A204.1 (cell line): ENCODE measurements around the gene OLFM3.

Experiments
- FAIRE-seq: peaks from 2 replicates; lab custom pipeline; 2012; peaks lifted over from hg19 to GRCh38; lab: Jason Lieb, UNC

Gene OLFM3

DNA sequence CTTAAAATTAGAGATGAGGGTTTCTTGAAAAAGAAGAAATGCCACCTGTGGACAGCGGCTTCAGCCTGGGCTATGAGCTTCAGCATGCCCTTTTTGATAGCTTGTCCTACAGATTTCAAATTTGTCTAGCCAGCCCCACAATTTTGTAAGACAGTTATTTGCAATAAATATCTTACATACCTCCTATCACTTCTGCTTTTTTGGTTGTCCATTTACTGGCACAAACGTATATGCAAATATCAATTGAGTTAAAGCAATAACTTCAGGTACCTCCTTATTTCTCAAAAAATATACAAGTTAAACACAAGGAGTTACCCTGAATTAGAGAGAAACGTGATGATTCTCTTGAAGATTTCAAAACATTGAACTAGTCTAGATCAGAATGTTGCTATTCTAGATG is 53.5 kb downstream of the OLFM3 start:
- no peak for FAIRE-seq

DNA sequence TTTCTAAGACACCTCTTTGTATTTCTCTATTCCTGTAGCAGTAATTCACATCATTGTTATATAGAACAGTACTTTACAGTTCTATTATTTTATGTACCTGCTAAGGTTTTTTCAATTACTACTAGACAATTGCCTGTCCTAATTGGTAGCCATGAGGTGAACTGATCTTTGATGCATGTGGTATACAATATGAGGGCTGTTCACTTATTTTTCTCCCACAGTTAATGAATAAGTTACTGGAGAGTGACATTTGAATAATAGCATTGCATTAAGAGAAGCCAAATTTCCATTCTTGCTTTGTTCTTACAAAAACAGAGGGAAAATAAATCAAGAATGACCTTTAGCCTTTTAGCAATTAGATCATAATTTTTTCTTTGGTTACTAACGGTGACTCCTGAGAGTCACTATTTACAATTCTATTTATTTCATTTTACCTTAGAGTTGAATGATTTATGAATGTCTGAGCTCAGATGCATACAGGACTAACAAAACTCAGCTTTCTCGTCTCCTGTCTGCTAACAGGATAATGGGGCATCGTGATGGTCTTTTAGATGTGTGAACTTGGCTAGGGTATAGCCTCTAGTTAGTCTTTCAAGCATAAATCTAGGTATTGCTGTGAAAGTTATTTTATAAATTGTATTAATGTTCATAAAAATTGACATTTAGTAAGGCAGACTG is 54.1 kb downstream of the OLFM3 start:
- no peak for FAIRE-seq

DNA sequence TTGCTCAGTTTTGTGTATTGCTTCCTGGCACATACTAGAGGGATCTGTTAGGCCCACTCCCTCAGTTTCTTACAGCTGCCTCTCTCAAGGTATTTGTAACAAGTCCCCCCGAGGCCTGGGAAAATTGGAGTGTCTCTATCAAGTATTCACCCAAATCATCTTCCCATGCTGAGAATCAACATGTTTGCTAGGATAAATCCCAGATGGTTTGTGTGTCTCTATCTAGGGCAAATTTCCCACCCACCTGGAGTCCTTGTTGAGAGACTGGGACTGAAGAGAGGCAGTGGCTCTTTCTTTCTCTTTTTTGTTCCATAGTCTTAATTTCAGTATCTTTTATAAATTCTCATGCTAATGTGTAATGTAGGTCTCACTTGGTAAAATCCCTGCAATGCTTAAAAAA is 58.0 kb downstream of the OLFM3 start:
- FAIRE-seq, result no peak

DNA sequence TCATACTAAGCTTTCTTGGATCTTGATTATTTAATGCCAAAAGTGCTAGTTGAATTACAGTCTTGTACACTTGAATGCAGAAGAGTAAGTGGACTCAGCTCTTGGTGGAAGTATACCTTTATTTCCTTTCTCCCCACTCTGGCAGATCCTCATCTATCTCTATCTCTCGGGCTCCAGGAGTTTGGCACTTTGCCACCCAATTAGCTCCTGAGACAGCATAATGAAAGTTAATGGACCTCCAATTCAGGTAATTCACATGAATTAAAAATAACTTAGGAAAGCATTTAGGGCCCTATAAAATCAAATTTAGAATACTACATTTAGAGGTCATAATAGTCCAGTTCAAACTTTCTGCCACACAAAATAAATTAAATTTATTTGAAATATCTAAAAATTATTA is 67.4 kb downstream of the OLFM3 start:
- FAIRE-seq, result no peak

DNA sequence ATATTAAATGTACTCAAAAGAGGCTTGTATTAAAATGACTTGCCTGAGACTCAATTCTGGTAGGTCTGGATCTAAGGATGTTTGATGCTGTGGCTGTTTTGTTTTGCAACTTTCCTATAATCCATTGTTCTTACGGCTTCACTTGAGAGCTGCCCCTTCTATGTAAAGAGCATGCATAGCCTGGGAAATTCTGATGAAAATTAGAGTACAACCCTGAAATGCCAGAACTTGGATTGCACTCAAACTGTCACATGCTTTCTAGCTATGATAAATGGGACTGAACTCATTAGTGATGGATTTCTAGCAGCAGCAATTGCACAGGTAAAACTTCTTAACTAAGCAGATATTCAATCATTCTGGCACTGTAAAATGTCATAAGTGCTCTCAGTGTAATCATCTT is 67.9 kb downstream of the OLFM3 start:
- no peak for FAIRE-seq

DNA sequence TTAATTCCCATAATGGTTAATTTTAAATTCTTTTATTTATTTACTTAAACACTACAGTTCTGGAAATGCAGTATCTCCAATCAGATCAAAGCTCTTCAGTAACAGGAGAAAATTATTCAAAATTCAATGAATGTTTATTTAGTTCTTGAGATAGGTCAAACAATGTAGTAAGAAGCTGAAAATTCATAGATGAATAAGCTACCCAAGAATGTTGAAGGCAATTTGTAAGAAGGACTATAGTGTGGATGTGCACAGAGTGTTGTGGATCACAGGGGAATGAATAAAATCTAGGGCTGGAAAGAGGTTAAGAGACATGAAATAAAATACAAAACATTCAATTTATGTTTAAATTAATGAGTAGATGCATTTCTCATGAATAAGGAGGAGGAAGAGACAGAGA is 72.0 kb downstream of the OLFM3 start:
- FAIRE-seq, result no peak

DNA sequence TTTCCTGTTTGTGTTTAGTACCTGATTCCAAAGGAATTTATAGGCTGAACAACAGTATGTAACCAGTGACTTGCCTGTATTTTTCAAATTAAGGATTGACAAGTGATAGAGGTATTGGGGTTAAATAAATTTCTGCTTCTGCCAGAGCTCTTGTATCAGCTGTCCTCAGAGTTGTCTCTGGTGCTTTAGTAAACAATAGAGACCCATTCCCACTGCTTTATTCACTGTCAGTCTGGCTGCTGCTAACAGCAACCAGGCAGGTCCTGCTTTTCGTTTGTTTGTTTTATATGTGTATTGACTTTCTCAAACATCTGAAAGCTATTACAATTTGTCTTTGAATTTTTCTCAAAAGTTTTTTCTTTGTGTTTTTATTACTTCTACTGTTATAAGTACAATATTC is 76.1 kb downstream of the OLFM3 start:
- FAIRE-seq, result no peak

DNA sequence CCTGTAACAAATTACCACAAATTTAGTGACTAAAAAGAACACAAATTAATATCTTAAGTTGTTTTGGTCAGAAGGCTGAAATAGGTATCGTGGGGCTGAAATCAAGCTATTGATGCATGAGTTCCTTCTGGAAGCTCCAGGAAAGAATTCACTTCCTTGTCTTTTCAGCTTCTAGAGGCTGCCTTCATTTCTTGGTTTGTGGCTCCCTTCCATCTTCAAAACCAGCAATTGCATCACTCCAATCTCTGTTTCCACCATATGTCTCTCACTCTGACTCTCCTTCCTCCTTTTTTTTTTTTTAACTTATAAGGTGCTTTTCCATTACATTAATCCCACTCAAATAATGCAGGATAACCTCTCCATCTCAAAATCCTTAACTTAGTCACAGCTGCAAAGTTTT is 78.4 kb downstream of the OLFM3 start:
- no peak for FAIRE-seq

DNA sequence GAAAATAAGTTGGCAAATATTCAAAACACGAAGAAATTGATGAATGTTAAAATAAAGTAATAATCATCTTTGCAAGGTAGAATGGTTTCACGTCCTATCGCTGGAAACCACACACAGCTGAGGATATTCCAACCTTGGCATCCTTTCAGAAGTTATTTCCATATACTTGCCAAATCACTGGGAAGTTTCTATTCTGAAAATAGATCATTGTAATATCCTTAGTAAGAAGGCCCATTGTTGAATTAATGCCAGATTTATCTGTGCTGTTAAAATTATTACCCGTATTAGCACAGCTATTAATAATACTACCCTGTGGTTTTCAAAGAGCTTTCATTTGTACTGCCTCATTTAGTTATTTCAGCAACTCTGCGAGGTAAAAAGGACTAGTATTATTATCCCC is 81.1 kb downstream of the OLFM3 start:
- no peak for FAIRE-seq

DNA sequence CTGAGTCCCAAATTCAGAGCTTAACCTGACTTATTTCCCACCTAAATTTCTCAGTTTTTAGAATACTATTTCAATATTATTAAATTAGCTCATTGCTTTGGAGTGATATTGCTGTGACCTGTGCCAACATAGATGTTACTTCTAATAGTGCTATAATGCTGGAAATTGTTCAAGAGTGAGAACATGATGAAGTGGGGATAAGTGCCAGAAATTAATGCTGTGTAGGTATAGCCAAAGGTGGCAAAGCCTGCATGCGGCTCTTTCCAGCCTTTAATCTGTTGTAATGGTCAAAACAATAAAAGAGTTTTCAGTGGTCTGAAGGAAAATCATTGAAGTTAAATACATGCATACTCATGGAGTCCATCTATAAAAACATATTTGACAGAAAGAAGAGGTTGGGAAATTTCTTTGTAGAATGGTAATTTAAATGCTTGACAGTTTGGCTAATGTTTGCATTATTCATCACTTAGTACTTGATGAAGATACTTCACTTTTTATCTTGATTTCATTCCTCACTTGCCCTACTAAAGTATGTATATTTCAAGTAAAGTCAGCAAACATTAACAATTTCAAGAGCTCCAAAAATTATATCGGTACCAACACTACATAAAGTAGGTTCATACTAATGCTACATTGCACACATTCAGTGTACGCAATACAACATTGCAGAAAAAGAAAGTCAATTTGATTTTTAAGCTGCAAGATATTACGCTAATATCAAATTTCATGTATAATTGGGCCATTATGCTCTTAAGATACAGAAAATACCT is 82.1 kb downstream of the OLFM3 start:
- no peak for FAIRE-seq

DNA sequence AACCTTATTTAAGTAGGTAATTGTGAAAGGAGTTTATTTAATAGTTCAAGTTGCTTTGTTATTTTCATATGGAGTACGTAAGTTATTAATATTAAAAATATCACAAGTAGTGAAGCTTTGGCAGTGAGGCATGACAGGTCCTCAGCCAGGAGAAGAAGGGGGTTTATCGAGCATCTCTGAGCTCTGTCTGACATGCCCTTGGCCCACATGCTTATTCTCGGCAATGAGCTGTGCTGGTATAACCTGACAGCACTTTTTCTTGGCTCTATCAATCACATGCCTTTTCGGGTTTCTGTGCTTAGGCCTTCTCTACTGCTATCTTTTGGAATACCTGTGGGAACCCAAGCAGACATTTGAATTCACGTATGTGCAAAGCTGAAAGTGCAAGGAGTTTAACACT is 84.8 kb downstream of the OLFM3 start:
- FAIRE-seq, result no peak

DNA sequence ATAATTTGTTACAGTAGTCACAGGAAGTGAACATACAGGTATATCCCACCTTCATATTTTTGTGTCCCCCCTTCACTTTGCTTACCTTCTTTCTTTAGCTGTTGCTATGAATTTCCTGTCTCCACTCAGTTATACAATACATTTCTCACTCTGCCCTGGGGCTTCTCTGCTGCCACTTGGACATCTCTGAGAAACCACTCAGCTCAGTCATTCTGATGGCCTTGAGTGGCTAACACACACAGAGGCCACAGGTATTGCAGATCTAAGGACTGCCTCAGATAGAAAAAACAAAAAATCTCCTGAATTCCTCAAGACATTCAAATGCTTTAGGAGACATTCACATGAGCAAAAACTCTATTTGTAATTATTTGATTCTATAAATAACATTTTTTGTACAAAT is 87.7 kb downstream of the OLFM3 start:
- FAIRE-seq, result no peak

DNA sequence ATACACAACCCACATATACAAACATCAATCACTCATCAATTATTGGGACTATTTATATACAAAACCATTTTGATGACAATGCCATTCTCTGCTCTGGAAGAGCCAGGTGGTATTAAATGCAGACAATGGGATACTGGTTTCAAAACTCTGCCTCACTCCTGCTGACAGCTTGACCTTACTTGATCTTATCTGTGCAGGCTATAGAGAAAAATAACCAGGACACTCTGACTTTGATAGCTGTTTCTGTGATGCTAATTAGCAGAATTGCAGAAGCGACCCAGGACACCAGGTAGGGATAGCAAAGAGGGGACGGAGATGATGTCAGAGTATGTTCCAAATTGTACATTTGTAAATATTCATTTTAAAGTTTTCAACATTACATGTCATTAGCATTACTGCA is 89.5 kb downstream of the OLFM3 start:
- FAIRE-seq, result no peak

DNA sequence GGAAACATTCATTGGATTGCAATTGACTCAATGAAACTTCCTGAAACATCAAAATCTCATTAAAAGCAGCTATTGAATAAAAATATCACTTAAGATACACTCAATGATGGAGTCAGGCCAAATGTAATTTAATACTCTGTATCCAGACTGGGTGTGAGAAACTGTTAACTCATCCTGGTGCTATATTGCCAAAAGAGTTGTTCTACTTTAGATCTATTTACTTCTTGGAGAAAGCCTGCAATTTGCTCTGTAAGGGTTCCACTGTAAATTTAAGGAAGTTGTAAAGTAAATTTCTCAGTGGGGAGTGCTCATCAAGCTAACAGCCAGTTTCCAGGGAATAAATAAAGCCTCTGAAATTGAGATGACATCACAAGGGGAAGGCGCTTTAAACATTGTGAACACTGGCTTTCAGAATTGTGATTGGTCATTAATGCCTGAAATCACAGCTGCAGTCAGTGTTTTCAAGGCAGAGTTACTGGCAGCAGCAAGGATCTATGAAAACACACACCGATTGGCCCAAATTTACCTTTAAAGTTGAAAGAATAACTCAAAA is 91.4 kb downstream of the OLFM3 start:
- no peak for FAIRE-seq

DNA sequence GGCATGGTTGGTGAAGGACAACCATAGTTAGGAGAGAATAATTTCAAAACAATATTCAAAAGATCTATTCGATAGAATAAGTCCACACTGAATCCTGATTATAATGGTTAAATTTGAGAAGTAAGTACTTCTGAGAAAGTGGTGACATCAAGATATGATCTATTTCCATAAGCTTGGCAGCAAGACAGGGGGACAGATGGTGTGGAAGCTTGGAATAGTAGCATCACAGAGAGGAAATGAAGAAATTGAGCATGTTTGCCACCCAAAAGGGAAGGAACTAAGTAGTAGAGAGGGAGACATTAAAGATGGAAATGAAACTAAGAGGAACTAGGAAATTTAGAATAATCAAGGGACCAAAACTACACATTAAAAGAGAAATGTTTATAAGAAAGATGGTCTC is 94.5 kb downstream of the OLFM3 start:
- no peak for FAIRE-seq

DNA sequence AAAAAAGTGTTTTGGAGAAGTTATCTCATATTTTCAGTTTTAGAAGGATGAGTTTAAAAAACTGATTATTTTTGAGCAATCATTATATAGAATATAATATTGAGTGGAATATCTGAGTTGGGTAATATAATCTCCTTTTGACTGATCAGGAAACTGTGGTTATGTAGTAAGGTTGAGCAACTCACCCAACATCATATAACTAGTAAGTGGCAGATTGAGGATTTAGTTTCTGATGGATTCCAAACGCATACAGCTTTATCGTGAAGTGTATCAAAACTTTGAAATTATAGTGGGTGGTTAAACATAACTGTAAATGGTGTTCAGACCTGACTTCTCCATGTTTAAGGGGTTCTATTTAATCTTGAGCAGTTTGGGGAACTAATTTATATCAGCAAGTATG is 98.6 kb downstream of the OLFM3 start:
- no peak for FAIRE-seq

DNA sequence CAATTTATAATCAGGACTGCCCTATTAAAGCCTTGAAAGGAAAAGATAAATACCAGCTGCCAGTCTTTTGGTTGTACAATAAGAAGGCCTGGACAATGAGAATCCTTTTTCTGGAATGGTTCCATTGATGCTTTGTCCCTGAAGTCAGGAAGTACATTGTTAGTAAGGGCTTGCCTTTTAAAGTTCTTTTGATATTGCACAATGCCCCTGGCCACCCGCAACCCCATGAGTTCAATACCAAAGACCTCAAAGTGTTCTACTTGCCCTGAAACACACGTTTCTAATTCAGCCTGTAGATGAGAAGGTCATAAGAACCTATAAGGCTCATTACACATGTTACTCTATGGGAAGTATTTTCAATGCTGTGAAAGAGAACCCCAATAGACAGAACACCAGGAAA is 112.1 kb downstream of the OLFM3 start:
- FAIRE-seq, result no peak

DNA sequence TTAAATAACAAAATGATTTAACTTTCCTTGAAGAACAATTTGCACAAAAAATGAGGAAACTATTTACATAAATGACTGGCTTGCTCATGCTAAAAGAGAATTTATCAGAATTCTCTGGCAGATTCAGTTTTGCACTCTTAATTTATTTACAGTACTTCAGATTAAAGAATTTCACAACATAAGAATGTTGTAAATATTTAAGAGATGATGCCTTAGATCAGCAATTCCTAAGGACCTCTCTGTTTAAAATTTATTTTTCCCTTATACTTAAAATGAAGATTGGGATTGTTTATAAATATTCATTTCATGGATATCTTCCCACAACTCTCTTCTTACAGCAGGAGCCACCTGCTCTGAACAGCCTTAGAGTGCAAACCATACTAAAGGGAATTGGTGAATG is 120.8 kb downstream of the OLFM3 start:
- FAIRE-seq, result no peak

DNA sequence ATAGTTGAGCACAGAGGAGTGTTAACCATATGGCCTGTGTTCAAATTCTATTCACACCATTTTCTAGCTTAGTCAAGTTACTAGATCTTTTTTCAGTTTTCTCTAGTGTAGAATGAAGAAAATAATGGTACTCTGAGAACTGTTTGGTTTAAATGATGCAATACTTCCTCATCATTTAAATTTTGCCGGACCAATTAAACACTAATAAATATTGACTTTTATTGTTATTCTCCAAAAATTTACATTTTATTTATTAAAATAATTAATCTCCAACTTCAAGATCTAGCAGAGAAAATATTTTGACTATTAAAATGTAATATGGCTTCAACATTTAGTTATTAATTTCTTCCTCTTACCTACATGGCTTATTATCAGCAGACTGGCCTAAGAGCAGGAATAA is 123.1 kb downstream of the OLFM3 start:
- FAIRE-seq, result no peak

DNA sequence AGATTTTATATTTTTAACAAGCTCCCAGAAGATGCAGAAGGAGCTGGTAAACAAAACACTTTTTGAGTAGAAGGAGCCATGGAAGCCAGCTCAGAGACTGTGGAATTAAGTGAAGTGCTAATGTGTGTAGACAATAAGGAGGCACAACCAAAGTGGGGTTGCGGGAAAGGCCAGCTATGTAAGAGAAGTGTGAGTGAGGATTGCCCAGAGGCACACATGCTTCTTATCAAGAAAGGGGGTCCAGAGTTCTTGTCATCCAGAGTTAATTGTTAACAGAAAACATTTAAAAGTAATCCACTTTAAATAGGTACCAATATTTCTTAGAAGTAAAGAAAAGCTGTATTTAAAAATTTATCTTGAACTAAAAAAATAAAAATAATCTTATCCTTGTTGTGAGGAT is 136.8 kb downstream of the OLFM3 start:
- FAIRE-seq, result no peak

DNA sequence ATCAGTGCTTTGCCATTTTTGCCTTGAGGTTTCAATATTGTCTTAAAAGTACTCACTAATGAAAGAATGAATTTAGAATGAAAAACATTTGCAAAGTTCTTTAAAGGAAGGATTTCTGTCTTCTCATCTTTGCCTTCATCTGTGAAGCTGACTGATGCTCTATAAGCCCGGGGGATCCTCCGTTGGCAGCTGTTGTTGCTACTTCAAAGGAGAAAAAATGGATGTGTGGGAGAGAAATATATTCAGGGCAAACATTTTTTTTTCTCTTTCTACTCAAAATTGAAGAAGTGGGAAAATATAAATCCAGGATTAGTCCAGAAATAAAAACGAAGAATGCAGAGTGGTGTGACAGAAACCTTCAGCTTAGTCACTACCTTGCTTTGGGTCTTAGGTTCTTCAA is 142.5 kb downstream of the OLFM3 start:
- no peak for FAIRE-seq

DNA sequence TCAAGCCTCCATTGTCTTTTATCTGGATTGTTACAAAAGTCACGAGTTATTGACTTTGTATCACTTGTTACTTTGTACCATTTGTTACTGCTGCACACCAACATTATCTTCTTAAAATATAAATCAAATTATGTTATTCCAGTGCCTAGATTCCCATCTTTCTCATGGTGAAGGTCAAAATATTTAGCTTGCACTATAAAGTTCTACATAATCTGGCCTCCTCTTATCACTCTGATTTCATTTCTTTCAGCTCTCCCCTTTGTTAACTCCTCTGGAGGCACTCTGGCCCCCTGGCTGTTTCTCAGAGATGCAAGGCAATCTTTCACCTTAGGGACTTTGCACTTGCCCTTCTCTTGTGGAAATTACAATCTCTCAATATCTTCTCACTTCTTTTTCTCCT is 143.8 kb downstream of the OLFM3 start:
- no peak for FAIRE-seq

DNA sequence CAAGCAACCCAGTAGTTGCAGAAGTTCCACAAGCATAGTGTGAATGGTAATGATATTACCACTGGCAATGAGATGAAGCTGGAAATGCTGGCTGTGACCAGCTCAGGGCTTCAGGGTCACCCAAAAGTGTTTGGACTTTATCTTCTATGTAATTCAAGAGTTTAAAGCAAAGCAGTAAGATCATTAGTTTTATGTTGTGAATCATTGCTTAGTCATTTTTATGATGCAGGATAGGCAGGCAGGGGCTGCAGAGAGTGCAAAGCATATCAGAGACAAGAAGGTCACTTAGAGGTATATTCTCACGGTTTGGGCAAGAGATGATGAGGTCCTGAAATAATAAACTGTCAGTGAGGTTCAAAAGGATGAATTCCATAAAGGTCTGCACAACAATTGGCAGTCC is 147.4 kb downstream of the OLFM3 start:
- no peak for FAIRE-seq

DNA sequence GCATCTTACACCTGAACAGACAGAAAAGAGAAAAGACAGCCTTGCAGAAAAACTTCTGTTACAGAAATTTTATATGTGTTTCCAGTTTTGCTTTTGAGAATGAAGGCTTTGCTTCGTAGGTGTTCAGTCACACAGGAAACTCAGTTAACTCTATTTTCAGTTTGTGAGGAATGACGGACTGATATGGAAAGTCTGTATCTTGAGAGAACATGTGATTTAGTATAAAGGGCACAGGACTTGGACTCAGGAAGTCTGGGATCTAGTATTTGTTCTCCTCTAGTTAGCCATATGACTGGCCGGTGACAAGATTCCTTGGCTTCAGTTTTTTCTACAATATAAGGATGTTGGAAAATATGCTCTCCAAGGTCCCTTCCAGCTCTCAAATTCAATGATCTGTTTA is 149.1 kb downstream of the OLFM3 start:
- no peak for FAIRE-seq
